ENCODE data around the gene LRRFIP2.
"Not testable (repeated sequence)": the region's sequence is repeated elsewhere in the genome, so short reads cannot be mapped to it uniquely, and the experiment has no call there.

LRRFIP2 gene

GRCh38 chr3:37174532-37175126 lies at the start of gene LRRFIP2:
Gene LRRFIP2 (minus strand): TSS chr3:37174582. CDS start chr3:37148983, 25,599 bp downstream.
- no peak for DNase-seq

DNA sequence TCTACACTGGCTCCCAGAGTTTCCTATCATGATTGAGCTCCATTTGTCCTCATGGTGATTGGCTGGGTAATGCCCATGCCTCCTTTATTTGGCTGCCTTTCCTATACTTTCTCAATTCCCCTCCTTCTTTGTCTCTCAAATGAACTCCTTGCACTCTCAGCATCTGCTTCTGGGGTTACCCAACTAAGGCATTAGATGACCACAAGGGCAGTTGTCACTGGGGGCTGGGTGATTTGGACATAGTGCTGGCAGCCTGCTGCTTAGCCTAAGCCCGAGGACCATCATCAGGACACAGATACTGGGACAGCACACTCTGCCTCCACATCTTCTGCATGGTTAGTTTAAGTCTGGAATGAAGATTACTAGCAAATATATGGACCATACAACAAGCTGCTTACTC lies 49.2 kb upstream of the LRRFIP2 start:
- DNase-seq, result no peak

- no peak for DNase-seq
Measured at GRCh38 chr3:37223141-37223558, 48.8 kb upstream of the LRRFIP2 start.

DNA sequence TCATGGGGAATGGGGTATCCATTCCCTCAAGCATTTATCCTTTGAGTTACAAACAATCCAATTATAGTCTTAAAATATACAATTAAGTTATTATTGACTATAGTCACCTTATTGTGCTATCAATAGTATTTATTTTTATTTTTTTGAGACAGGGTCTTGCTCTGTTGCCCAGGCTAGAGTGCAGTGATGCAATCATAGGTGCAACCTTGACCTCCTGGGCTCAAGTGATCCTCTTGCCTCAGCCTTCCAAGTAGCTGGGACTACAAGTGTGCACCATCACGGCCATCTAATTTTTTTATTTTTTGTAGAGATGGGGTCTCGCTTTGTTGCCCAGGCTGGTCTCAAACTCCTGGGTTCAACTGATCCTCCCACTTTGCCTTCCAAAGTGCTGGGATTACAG lies 48.2 kb upstream of the LRRFIP2 start:
- not testable (repeated sequence) for DNase-seq

GRCh38 chr3:37221407-37221806 lies 47.0 kb upstream of the LRRFIP2 start:
- DNase-seq, result no peak

DNA sequence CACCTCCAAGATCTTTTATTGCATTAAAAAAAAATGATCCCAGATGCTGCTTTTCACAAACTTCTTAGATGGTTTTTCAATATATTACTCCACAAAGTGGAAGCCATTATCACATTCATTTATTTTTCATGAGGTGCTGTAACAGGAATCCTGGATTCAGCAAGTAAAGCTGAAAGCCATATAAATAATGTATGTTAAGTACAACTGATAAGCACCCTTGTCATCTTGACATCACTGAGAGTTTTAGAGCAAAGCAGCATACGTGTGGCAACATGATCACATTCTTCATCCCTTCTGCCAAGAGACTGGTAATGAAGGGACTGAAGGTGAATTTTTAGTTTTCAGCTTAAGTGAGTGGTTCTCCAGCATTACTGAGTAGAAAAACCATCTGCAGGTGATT lies 44.9 kb upstream of the LRRFIP2 start:
- no peak for DNase-seq

- no peak for DNase-seq
Measured at GRCh38 chr3:37218206-37218605, 43.8 kb upstream of the LRRFIP2 start.

GRCh38 chr3:37217098-37217849 lies 42.9 kb upstream of the LRRFIP2 start:
- DNase-seq, result no peak

DNA sequence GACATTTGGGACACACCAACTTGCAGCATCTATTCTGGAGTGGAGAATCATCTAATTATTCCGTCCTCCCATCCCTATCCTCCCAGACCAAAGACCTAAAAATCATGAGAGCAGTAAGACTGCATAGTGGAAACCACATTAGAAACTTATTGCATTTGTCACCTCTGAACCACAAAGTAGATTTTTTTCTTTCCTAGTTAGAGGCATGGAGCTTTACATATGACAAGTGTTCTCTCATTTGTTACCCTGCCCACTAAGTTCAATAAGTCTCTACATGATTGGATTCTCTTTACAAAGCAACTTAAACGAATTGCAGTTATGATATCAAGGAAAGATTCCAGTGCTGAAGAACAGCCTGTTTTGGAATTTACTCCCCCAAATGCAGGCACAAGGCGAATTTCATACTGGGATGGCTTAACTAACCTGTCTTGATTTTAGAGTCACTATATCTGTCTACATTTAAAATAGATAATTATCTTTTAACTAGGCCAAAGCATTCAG lies 42.3 kb upstream of the LRRFIP2 start:
- DNase-seq, result no peak

GRCh38 chr3:37214076-37214475 lies 39.7 kb upstream of the LRRFIP2 start:
- DNase-seq, result no peak

DNA sequence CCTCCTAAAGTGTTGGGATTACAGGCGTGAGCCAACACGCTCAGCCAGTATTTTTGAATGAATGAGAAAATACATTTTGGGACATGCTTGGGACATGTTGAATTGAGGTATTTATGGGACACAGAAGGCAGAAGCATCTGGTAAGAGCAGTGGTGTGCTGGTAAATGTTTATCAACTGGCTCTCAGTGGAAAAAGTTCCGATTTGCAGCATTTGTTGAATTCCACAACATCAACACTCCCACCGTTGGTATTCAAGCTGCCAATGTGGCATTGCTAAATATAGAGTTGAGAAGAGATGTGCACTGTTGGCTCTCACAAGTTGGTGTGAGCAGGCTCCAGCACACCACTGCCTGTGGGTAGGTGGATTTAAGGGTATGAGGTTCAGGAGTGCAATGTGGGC lies 35.8 kb upstream of the LRRFIP2 start:
- no peak for DNase-seq

DNA sequence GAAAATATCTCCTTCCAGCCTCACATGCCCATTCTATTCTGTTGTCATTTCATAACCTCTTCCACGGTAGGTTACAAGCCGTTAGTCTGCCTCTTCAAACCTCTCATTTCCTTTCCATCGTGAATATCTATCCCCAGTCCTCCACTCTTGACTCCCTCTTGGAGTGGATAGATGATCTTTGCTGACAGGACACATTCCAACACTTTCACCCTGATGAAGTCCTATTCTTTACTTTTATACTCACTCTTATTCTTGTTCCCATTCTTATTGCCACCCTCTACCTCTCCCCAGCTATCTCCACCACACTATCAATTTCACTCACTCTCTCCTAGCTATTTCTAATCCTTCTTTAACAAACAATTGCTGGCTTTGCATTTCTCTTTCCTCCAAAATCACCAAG lies 34.2 kb upstream of the LRRFIP2 start:
- not testable (repeated sequence) for DNase-seq

DNA sequence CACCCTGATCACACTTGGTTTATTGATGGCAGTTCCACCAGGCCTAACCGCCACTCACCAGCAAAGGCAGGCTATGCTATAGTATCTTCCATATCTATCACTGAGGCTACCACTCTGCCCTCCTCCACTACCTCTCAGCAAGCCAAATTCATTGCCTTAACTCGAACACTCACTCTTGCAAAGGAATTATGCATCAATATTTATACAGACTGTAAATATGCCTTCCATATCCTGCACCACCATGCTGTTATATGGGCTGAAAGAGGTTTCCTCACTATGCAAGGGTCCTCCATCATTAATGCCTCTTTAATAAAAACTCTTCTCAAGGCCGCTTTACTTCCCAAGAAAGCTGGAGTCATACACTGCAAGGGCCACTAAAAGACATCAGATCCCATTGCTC lies 33.6 kb upstream of the LRRFIP2 start:
- DNase-seq, result not testable (repeated sequence)

GRCh38 chr3:37206041-37206440 lies 31.7 kb upstream of the LRRFIP2 start:
- DNase-seq, result not testable (repeated sequence)

GRCh38 chr3:37204314-37204713 lies 29.9 kb upstream of the LRRFIP2 start:
- DNase-seq, result no peak

GRCh38 chr3:37202035-37202434 lies 27.7 kb upstream of the LRRFIP2 start:
- DNase-seq, result no peak

DNA sequence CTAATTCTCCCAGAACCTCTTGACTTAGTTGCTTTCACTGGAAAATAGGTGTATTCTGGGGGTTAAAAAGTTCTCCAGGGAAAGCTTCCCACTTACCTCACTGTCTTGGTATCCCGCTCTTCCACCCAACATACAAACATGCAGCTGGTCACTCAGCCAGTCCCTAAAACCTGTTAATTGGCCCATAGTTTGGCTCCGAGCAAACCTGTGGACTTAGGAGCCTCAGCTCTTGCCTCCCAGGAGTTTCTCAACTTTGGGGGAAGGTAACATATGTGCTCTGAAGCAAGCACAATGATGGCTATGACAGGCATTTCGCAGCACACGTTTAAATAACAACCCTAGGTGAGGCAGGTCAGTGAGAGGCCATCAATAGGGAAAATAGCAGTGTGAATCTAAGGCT lies 25.8 kb upstream of the LRRFIP2 start:
- no peak for DNase-seq

DNA sequence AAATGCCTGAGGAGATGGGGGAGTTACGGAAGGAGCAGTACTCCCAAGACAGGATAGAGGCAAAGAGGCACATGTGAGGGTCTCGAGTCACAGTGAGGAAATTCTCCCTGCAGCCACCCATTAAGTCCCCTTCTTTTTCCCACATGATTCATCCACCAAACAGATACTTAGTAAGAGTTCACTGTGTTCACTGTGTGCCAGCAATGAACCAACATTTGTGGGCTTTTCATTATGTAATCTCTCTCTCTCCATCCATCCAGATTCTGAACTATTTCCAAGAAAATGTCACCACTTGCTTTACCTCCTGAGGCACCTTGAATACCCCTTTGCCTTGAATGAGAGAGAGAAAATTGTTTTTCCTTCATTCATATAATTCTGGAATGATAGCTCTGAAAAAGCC lies 24.6 kb upstream of the LRRFIP2 start:
- no peak for DNase-seq

- no peak for DNase-seq
Measured at GRCh38 chr3:37198547-37198946, 24.2 kb upstream of the LRRFIP2 start.

DNA sequence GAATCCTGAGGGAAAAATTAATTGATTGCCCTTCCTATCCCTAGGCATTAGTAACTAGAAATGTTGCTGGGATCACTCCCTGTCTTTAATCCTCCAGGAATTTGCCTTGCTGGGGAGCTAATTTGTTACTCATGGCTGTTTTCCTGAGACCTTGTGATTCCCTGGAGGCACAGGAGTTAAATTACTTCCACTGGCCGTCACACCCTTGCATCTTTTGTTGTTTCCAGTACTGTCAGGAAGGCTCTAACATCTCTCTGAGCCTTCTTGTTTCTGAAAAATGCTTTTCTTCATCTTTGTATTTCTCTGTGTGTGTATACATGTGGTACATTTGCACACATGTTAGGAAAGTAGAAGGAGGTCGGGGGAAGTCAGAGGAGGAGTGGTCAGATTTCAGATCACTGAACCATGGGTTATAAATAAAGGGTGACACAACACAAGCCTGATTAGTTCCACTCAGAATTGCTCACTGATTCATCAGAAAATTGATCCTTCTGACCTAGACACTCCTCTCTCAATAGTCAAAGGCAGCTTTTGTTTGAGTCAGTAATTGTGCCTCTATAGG lies 23.5 kb upstream of the LRRFIP2 start:
- no peak for DNase-seq

DNA sequence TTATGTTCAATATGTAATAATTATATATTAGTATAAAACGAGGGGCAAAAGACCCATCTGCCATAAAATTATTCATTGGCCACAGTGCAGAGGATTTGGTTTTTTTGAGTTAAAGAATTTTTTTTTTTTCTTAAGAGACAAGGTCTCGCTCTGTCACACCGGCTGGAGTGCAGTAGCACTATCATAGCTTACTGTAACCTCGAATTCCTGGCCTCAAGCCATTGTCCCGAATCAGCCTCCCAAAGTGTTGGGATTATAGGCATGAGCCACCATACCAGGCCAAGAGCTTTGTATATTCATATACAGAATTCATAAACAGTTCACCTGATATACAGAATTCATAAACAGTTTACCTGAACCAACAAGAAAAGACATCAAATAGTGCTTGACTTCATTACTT lies 20.2 kb upstream of the LRRFIP2 start:
- DNase-seq, result no peak

DNA sequence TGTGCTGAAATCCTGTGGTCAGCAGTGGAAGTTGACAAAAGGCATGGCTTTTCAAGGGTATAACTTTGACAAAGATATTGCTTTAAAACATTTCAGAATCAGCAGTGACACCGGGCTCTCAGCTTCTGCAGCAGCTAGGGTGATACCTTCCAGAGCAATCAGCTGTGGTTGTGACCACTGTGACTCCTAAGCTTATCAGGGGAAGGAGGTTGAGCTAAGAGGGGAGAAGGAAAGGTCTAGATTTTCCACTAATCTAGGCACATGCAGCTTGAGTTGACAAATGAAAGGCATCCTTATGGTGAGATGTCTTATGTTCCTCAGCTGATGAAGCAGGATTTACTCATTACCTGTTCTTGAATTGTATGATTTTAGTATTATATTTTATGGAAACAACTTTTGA lies 16.3 kb upstream of the LRRFIP2 start:
- DNase-seq, result no peak

DNA sequence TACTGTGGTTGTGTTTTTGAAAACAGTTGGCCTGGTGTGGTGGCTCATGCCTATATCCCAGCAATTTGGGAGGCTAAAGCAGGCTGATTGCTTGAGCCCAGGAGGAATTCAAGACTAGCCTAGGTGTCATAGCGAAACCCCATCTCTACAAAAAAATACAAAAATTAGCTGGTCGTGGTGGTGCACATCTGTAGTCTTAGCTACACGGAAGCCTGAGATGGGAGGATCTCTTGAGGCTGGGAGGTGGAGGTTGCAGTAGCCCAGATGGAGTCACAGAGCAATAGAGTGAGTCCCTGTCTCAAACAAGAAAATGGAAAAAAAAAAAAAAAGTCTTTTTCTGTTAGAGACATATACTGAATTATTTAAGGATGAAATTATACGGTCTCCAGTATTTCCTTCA lies 14.7 kb upstream of the LRRFIP2 start:
- DNase-seq, result no peak

DNA sequence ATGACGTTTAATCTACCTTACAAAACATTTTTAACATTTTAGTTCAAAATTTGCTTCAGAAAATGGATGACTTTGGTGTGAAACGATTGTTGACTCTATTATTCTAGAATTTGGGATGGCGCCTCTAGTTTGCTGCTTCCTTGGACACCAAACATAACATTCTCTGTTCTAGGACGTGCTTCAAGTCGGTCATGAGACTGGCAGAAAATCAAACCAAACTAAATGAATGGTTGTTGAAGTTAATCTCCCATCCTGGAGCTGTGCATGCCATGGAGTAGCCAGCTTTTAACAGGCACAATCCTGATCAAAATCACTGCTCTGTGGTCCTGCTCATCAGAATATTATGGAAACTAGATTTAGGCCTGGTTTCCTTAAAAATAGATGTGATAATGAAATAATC lies 9.6 kb upstream of the LRRFIP2 start:
- no peak for DNase-seq

Measured in right forelimb (tissue), 1 donor.